ENCODE measurements around the gene STEAP1. TPM values are rescaled to one million over a fixed set of nuclear protein-coding genes. Genes with fewer than 3 reads are reported as not detected.

Gene STEAP1
- total and polyA plus RNA-seq, 2 experiments from 2014 or later, result not detected

DNA sequence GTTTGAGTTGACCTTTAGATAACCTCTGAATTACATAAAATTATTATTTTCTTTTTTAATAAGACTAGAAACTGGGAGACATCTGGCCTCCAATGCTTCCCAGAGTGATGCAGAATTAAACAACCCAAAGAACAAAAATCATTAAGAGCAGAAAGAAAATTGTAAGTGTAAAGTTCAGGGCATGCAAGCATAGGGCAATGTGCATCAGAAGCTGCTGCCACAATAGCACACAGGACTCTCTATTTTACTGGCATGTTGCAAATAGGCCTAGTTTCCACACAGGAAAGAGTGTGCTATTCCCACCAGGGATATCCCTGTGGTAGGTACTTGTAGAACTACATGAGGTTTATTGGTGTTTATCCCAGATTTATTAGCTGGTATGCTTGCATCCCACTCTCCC lies 36.7 kb downstream of the STEAP1 start:
- Histone ChIP-seq H3K4me1 (ENCODE audit: low read depth) (no peaks in the 10 kb centered on the region), H3K4me3 (no peak overlapping the region), H3K27ac (no peak overlapping the region), H3K36me3 (no peaks in the 10 kb centered on the region), H3K27me3 (no peaks in the 10 kb centered on the region), H3K9me3 (ENCODE audit: low read depth) (no peaks in the 10 kb centered on the region)
- TF ChIP-seq, protein P1, sequence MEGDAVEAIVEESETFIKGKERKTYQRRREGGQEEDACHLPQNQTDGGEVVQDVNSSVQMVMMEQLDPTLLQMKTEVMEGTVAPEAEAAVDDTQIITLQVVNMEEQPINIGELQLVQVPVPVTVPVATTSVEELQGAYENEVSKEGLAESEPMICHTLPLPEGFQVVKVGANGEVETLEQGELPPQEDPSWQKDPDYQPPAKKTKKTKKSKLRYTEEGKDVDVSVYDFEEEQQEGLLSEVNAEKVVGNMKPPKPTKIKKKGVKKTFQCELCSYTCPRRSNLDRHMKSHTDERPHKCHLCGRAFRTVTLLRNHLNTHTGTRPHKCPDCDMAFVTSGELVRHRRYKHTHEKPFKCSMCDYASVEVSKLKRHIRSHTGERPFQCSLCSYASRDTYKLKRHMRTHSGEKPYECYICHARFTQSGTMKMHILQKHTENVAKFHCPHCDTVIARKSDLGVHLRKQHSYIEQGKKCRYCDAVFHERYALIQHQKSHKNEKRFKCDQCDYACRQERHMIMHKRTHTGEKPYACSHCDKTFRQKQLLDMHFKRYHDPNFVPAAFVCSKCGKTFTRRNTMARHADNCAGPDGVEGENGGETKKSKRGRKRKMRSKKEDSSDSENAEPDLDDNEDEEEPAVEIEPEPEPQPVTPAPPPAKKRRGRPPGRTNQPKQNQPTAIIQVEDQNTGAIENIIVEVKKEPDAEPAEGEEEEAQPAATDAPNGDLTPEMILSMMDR (IDR thresholded peaks at IDR 0.05; ENCODE audit: low read depth, low read length), result no peak
- DNase-seq (ENCODE audit: low read depth in 1 of 2, low spot score in 1 of 2), result no peak

DNA sequence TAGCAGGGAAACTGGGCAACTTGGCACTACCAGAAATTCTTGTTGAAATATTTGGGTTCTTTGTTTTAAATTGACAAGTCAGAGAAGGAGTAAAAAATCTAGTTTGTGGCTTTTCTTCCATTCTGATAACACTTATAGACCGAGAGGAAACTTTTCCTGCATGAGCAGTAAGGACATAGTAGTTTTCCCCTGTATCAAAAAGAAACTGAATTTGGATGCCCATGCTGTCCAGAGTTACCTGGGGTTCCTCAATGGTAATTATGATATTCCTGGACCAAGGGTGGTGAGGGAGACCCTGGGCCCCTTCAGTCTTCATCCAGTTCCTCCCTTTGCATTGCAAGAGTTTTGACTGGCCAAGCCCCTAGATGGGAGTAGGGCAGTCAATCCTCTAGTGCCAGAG lies 37.4 kb downstream of the STEAP1 start:
- DNase-seq (ENCODE audit: low read depth in 1 of 2, low spot score in 1 of 2), result no peak
- no peaks in the 10 kb centered on the region for H3K9me3 ChIP-seq (ENCODE audit: low read depth)
- H3K36me3 ChIP-seq, result no peaks in the 10 kb centered on the region
- no peaks in the 10 kb centered on the region for H3K4me1 ChIP-seq (ENCODE audit: low read depth)
- no peaks in the 10 kb centered on the region for H3K27me3 ChIP-seq
- H3K27ac ChIP-seq, result no peak overlapping the region
- no peak overlapping the region for H3K4me3 ChIP-seq
- TF ChIP-seq, protein P1 (IDR thresholded peaks at IDR 0.05; ENCODE audit: low read depth, low read length), result no peak

DNA sequence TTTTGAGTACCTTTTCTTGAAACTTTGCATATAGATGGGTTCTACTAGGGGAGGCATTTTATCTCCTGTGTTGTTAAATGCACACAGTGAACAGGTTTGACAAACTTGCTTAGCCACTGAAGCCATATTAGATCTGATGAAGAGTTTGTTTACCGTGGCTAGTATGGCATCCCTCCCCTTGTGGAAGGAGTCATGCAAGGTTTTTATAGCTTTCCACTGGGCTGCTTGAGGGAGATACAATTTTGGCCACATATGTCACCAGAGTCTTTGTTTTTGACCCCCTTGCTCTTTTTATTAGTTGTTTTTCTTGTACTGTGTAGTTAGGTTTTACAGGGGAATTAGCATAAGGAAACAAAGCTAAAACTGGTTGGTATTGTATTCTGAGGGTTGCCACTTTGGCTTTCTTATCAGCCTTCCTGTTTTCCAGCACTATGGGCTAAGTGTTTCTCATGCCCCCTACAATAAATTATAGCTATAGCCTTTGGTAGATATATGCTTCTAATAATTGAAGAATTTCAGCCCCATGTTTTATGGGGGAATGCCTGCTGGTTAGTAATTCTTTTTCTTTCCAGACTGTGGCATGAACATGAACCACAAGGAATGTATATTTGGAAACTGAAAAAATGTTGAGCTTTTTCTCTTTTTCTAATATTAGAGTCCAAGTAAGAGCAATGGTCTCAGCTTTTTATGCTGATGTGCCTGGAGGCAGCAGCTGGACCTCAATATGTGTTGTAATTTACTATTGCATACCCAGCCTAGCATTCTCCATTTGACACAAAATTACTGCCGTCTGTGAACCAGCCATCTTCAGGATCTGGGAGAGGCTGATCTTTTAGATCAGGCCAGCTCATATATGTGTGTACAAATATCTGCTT lies 38.8 kb downstream of the STEAP1 start:
- TF ChIP-seq, protein P1 (IDR thresholded peaks at IDR 0.05; ENCODE audit: low read depth, low read length), result no peak
- Histone ChIP-seq H3K36me3 (no peaks in the 10 kb centered on the region), H3K27ac (no peak overlapping the region), H3K9me3 (ENCODE audit: low read depth) (no peaks in the 10 kb centered on the region), H3K4me3 (no peak overlapping the region), H3K27me3 (no peaks in the 10 kb centered on the region), H3K4me1 (ENCODE audit: low read depth) (no peaks in the 10 kb centered on the region)
- no peak for DNase-seq (ENCODE audit: low read depth in 1 of 2, low spot score in 1 of 2)

DNA sequence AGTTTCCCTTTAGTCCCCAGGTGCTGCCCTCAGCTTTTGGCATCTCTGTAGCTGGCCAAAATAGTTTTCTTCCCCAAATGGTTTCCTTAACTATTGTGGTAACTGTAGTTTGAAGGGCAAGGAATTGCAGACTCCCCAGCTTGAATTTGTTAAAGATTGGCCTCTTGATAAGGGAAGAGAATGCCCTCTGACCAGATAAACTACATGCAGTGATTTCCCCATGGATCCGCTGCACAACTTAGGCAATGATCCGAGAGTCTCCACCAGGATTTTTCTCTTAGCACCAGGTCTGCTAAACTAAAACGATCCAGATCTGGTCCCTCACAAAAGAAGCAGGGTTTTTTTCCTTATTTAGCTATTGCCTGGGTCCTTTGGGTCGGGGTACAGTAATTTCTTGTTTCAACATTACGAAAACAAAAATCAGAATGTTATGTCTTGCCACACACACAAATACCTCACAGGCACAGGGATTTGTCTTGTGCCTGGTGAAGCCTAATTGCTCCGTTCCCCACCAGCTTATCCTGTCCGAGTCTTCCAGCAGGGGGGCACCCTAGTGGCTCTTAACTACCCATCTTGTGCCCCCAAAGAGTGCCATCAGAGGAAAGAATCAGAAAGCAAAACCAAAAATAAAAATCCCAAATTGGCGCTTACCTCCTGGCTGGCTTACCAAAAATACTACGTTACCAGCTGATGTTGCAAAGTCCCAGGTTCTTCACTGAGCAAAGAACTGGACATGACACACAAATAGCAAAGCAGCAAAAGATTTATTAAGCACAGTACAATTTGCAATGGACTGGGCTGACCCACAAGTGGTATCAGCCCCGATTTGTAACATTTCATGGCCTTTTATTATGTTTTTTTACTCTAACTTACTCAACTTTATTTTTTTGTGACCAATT lies 40.9 kb downstream of the STEAP1 start:
- Histone ChIP-seq H3K9me3 (ENCODE audit: low read depth) (no peaks in the 10 kb centered on the region), H3K27me3 (no peaks in the 10 kb centered on the region), H3K4me1 (ENCODE audit: low read depth) (no peaks in the 10 kb centered on the region), H3K4me3 (no peak overlapping the region), H3K36me3 (no peaks in the 10 kb centered on the region), H3K27ac (no peak overlapping the region)
- DNase-seq (ENCODE audit: low read depth in 1 of 2, low spot score in 1 of 2), result no peak
- TF ChIP-seq, protein P1 (IDR thresholded peaks at IDR 0.05; ENCODE audit: low read depth, low read length), result no peak

DNA sequence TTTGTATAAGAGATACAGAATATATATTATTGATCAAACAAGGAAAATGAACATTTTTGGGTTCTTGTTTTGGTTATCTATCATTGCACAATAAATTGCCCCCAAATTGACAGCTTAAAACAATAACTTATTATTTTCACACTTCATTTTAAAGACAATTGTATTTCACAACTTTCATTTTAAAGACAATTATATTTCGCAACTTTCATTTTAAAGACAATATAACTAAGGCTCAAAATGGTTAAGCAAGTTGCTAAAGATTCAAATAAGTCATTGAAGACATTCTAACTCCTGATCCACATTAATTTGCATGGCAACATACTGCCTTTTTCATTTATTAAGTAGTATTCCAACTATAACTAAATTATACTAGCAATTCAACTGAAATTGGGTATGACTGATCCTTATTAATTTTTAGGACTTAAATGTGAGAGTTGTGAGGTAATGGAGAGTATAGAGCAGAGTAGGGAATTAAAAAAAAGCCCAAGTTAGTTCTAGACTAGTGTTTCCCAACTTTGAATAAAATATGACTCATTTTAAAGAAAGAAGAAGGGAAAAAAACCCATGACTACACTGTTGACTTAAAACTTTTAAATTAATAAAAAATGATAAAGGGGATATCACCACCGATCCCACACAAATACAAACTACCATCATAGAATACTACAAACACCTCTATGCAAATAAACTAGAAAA lies 47.4 kb downstream of the STEAP1 start:
- TF ChIP-seq, protein P1 (IDR thresholded peaks at IDR 0.05; ENCODE audit: low read depth, low read length), result no peak
- no peak overlapping the region for H3K4me3 ChIP-seq
- no peak overlapping the region for H3K27ac ChIP-seq
- no peaks in the 10 kb centered on the region for H3K27me3 ChIP-seq
- H3K4me1 ChIP-seq (ENCODE audit: low read depth), result no peaks in the 10 kb centered on the region
- no peak for DNase-seq (ENCODE audit: low read depth in 1 of 2, low spot score in 1 of 2)
- no peaks in the 10 kb centered on the region for H3K9me3 ChIP-seq (ENCODE audit: low read depth)
- no peaks in the 10 kb centered on the region for H3K36me3 ChIP-seq

All from cardiac muscle cell (in vitro differentiated cells and primary cell).